ENCODE data around the gene TCEAL4.
A peak's percentile ranks its signal among the peaks of the same experiment; 100 is the strongest.

- TF ChIP-seq POLR2AphosphoS5 (IDR thresholded peaks at IDR 0.05; ENCODE audit: borderline replicate concordance, low read depth, low read length): peak; percentile 45; the same call in 1 of the 2 replicates
- TF ChIP-seq EZH2 (IDR thresholded peaks at IDR 0.05): no peak
These were observed 44.2 kb downstream of the TCEAL4 start for GRCh38 chrX:103629318-103630170.

Measured in SK-N-MC (cell line).